HG02678 (cell line): ENCODE results near the gene CCT8L2.
"Not testable (repeated sequence)": the region's sequence is repeated elsewhere in the genome, so short reads cannot be mapped to it uniquely, and the experiment has no call there.

Source experiments
- ATAC-seq: cut with Tn5 transposase; IDR thresholded peaks from one replicate; pipeline ENCODE4 v1.9.1; 2021; ENCODE audit warnings: mild to moderate bottlenecking, moderate library complexity; ENCODE audit not compliant: unreplicated experiment

CCT8L2 gene

DNA sequence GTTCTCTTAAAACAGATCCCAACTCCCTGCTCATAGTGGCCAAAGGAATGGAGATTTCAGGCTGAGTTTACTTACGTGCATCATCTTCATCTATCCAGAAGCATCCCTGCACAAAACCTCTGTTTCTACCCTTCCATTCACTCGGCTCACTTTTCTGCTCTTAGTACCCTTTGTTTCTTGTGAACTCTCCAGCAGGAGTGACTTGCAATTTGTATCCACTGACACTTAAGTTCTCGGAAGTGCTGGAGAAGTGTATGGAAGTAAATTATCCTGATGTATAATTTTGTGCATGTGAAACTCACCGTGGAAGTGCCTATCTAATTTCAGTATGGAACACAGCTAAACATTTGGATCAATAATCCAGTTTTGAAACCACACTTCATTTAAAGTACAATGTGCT is 7.0 kb upstream of the CCT8L2 start:
- ATAC-seq, result not testable (repeated sequence)

DNA sequence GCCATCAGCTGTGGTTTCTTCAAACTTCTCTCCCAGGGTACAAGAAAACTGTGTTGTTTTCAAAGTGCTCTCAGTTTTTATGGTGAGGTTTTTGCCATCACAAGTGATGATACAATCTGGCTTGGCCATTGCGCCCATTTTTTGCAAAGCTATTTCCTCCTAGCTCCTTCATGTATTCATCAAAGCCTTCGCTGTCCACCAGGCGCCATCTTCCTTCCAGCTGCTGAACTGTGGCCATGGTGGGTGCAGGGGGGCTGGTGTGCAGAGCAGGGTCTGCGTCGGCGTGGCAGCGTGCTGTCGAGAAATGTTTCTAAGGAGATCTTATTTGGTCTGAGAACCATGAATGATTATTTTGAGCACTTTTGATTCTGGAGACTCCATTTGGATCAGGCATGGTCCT is 2.6 kb upstream of the CCT8L2 start:
- not testable (repeated sequence) for ATAC-seq

DNA sequence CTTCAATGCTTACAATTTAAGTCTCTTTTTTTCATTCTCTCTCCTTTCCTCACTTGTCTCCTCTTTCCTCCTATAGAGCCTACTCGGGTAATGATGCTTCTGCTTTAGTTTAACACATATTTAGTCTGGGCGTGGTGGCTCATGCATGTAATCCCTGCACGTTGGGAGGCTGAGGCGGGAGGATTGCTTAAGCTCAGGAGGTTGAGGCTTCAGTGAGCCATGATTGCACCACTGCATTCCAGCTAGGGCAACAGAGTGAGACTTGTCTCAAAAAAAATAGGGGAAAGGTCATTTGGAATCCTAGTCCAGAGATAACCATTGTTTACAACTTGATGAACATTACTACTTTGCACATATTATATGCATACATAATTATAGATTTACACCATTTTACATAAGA is 1.4 kb upstream of the CCT8L2 start:
- no peak for ATAC-seq

DNA sequence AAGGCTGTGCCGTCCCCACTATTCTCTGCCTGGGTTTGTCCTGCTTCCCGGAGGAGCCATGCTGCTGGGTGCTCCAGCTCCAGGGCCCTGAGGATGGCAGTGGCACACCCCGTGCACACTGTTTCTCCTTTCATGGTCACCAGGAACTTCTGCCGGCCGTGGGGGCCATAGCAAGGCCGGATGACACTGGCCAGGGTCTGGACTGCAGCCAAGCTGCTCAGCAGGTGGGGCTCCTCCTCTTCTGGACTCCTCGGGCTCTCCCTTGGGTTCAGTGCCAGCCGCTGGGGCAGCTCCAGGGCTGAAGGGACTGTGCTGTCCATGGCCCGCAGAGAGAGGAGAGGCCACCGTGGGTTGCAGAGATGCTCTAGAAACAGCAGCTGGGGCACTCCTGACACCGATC is 379 bp downstream of the CCT8L2 start:
- ATAC-seq, result not testable (repeated sequence)

DNA sequence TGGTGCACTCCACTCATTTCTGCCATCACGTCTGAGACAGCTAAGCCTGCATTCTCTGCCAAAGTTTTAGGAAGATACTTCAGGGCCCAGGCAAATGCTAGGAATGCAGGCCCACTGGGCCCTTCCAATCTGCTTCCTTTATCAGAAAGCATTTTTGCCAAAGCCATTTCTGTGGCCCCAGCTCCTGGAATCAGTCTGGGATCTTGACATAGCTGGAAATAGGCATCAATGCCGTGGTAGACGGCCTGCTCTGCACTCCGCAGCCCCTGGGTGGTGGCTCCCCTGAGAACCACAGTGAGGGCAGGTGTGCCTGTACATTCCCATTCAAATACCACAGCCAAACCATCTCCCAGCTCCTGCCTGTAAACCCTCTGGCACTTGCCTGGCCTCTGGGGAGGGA is 1.5 kb downstream of the CCT8L2 start:
- ATAC-seq, result not testable (repeated sequence)

DNA sequence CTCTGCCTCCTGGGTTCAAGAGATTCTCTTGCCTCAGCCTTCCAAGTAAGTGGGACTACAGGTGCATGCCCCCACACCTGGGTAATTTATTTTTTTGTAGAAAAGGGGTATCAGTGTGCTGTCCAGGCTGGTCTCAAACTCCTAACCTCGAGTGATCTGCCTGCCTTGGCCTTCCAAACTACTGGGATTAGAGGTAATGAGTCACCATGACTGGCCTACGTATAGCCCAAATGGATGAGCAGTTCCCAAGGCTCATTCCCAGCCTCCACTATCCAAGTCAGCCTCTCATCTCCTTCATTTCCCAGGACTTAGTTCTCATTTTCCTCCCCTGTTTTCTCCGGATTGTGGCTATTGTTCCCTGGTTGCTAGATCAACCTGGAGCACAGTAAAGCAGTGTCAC is 5.6 kb downstream of the CCT8L2 start:
- ATAC-seq, result no peak

DNA sequence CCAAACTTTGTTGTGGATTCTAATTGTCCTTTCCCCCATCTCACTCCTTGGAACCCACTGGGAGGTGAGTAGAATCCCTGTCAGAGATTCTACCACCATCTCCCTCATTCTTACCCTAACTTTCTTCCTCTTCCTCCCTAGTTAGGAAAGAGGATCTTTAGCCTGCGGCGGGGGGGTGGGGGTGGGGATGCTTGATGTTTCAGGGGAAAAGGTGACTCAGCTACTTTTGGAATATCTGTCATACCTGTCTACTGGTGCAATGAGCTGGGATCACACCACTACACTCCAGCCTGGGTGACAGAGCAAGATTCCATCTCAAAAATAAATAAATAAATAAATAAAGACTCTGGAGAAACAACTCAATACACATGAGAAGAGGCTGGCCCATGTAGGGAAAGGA is 6.4 kb downstream of the CCT8L2 start:
- ATAC-seq, result no peak

DNA sequence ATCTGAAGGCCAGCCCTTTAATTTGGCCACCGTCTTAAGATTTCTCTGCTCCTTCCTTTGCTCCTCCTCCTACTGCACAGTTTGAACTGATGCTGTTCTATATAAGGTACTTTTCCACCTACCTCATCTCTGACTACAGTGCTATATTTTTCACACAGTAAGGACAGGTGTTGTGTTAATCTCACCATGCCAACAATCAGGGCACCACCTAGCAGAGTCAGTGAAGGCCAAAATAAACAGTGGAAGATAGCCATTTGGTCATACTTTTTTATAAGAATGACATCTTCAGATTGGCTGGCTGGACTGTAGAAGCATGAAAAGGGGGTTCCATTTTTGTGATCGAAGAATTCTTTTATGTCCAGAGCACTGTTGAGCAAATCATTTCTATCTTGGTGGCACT is 11.7 kb downstream of the CCT8L2 start:
- ATAC-seq, result not testable (repeated sequence)

DNA sequence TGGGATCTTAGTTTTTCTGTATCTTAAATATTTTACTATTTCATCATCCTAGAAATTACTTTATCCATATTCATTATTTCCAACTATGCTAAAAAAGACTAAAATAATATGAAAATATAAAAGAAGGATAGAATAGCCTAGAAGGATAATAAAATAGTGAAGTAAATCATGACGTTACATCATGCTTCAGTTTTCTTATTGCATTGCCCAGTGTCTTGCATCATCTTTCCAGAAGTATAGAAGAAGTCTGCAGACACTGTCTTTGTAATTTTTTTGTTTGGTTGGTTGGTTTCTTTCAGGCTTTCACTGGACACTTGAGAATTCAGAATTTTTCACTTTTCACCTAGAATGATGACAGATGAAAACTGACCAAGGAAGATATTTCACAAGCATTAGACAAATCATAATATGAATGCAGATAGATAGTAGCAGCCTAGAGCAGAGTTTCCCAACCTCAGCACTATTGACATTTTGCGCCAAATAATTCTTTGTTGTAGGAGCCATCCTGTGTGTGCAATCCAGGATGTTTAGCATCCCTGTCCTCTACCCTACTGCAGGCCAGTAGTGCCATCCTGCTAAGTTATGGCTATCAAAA is 23.3 kb downstream of the CCT8L2 start:
- not testable (repeated sequence) for ATAC-seq

DNA sequence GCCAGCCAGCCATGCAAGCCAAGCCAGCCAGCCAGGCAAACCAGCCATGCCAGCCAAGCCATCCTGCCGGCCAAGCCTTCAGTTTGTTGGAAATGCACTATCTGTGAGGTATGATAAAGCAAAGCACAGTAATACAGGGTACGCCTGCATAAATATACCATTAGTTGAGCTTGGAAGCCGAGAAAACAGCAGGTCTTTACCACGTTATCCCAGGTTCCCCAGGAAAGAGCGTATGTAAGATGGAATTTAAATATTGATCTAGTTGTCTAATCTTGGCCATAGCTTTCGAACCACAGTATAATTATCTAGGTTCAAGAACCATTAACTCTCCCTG is 24.2 kb downstream of the CCT8L2 start:
- no peak for ATAC-seq

DNA sequence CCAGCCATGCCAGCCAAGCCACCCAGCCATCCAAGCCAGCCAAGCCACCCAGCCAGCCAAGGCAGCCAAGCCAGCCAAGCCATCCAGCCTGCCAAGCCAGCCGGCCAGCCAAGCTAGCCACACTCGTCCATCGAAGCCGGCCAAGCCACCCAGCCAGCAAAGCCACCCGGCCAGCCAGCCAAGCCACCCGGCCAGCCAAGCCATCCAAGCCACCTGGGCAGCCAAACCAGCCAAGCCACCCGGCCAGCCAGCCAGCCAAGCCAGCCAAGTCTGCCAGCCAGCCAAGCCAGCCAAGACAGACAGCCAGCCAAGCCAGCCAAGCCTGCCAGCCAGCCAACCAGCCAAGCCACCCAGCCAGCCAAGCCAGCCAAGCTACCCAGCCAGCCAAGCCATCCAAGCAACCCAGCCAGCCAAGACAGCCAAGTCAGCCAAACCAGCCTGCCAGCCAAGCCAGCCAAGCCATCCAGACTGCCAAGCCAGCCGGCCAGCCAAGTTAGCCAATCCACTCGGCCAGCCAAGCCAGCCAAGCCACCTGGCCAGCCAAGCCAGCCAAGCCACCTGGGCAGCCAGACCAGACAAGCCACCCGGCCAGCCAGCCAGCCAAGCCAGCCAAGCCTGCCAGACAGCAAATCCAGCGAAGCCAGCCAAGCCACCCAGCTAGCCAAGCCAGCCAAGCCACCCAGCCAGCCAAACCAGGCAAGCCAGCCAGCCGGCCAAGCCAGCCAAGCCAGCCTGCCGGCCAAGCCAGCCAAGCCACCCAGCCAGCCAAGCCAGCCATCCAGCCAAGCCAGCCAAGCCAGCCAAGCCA is 24.8 kb downstream of the CCT8L2 start:
- not testable (repeated sequence) for ATAC-seq

DNA sequence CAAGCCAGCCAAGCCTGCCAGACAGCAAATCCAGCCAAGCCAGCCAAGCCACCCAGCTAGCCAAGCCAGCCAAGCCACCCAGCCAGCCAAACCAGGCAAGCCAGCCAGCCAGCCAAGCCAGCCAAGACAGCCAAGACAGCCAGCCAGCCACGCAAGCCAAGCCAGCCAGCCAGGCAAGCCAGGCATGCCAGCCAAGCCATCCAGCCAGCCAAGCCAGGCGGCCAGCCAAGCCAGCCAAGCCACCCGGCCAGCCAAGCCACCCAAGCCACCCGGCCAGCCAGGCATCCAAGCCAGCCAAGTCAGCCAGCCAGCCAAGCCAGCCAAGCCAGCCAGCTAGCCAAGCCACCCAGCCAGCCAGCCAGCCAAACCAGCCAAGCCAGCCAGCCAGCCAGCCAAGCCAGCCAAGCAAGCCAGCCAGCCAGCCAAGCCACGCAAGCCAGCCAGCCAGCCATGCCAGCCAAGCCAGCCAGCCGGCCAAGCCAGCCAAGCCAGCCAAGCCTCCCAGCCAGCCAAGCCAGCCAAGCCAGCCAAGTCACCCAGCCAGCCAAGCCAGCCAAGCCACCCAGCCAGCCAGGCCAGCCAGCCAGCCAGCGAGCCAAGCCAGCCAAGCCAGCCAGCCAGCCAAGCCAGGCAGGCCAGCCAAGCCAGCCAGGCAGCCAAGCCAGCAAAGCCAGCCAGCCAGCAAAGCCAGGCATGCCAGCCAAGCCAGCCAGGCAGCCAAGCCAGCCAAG is 26.0 kb downstream of the CCT8L2 start:
- not testable (repeated sequence) for ATAC-seq

DNA sequence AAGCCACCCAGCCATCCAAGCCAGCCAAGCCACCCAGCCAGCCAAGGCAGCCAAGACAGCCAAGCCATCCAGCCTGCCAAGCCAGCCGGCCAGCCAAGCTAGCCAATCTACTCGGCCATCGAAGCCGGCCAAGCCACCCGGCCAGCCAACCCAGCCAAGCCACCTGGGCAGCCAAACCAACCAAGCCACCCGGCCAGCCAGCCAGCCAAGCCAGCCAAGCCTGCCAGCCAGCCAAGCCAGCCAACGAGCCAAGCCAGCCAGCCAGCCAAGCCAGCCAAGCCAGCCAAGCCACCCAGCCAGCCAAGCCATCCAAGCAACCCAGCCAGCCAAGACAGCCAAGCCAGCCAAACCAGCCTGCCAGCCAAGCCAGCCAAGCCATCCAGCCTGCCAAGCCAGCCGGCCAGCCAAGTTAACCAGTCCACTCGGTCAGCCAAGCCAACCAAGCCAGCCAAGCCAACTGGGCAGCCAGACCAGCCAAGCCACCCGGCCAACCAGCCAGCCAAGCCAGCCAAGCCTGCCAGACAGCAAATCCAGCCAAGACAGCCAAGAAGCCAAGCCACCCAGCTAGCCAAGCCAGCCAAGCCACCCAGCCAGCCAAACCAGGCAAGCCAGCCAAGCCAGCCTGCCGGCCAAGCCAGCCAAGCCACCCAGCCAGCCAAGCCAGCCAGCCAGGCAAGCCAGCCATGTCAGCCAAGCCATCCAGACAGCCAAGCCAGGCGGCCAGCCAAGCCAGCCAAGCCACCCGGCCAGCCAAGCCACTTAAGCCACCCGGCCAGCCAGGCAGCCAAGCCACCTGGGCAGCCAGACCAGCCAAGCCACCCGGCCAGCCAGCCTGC is 26.8 kb downstream of the CCT8L2 start:
- ATAC-seq, result not testable (repeated sequence)

DNA sequence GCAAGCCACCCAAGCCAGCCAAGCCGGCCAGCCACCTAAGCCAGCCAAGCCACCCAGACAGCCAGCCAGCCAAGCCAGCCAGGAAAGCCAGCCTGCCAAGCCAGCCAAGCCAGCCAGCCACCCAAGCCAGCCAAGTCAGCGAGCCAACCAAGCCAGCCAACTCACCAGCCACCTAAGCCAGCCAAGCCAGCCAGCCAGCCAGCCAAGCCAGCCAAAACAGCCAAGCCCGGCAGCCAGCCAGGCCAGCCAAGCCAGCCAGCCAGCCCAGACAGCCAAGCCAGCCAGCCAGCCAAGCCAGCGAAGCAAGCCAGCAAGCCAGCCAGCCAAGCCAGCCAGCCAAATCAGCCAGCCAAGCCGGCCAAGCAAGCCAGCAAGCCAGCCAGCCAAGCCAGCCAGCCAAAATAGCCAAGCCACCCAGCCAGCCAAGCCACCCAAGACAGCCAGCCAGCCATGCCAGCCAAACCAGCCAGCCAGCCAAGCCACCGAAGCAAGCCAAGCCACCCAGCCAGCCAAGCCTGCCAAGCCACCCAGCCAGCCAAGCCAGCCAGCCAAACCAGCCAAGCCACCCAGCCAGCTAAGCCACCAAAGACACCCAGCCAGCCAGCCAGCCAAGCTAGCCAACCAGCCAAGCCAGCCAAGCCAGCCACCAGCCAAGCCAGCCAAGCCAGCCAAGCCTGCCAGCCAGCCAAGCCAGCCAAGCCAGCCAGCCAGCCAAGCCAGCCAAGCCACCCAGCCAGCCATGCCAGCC is 27.6 kb downstream of the CCT8L2 start:
- not testable (repeated sequence) for ATAC-seq

DNA sequence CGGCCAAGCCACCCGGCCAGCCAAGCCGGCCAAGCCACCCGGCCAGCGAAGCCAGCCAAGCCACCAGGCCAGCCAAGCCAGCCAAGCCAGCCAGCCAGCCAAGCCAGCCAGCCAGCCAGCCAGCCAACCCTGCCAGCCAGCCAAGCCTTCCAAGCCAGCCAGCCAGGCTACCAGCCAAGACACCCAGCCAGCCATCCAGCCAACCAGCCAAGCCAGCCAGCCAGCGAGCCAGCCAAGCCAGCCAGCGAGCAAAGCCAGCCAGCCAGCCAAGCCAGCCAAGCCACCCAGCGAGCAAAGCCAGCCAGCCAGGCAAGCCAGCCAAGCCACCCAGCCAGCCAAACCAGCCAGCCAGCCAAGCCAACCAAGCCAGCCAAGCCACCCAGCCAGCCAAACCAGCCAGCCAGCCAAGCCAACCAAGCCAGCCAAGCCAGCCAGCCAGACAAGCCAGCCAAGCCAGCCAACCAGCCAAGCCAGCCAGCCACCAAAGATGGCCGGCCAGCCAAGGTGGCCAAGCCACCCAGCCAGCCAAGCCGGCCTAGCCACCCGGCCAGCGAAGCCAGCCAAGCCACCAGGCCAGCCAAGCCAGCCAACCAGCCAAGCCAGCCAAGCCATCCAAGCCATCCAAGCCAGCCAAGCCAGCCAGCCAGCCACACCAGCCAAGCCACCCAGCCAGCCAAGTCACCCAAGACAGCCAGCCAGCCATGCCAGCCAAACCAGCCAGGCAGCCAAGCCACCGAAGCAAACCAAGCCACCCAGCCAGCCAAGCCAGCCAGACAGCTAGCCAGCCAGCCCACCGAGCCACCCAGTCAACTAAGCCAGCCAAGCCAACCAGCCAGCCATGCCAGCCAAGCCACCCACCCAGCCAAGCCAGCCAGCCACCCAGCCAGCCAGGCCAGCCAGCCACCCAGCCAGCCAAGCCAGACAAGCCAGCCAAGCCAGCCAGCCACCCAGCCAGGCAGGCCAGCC is 28.8 kb downstream of the CCT8L2 start:
- ATAC-seq, result no peak

DNA sequence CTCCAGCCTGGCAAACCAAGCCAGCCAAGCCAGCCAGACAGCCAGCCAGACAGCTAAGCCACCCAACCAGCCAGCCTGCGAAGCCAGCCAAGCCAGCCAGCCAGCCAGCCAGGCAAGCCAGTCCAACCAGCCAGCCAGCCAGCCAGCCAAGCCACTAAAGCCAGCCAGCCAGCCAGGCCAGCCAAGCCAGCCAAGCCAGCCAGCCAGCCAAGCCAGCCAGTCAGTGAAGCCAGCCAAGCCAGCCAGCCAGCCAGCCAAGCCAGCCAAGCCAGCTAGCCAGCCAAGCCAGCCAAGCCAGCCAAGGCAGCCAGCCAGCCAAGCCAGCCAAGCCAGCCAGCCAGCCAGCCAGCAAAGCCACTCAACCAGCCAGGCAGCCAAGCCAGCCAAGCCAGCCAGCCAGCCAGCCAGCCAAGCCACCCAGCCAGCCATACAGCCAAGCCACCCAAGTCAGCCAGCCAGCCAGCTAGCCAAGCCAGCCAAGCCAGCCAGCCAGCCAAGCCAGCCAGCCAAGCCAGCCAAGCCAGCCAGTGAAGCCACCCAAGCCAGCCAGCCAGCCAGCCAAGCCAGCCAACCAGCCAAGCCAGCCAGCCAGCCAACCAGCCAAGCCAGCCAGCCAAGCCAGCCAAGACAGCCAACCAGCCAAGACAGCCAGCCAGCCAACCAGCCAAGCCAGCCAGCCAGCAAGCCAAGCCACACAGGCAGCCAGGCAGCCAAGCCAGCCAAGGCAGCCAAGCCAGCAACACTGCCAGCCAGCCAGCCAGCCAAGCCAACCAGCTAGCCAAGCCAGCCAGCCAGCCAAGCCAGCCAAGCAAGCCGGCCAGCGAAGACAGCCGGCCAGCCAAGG is 29.7 kb downstream of the CCT8L2 start:
- ATAC-seq, result no peak

DNA sequence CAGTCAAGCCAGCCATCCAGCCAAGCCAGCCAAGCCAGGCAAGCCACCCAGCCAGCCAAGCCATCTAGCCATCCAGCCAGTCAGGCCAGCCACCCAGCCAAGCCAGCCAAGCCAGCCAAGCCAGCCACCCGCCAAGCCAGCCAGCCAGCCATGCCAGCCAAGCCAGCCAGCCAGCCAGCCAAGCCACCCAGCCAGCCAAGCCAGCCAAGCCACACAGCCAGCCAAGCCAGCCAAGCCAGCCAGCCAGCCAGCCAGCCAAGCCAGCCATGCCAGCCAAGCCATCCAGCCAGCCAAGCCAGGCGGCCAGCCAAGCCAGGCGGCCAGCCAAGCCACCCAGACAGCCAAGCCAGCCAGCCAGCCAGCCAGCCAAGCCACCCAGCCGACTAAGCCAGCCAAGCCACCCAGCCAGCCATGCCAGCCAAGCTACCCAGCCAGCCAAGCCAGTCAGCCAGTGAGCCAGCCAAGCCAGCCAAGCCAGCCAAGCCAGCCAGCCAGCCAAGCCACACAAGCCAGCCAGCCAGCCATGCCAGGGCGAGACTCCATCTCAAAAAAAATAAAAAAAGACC is 31.4 kb downstream of the CCT8L2 start:
- not testable (repeated sequence) for ATAC-seq

DNA sequence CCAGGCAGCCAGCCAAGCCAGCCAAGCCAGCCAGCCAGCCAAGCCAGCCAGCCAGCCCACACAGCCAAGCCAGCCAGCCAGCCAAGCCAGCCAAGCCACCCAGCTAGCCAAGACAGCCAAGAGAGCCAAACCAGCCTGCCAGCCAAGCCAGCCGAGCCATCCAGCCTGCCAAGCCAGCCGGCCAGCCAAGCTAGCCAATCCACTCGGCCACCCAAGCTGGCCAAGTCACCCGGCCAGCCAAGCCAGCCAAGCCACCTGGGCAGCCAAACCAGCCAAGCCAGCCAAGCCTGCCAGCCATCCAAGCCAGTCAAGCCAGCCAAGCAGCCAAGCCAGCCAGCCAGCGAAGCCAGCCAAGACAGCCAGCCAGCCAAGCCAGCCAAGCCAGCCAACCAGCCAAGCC is 32.0 kb downstream of the CCT8L2 start:
- not testable (repeated sequence) for ATAC-seq
